BE2C (cell line): ENCODE measurements around the gene CHCHD6.

ENCODE experiments used
- DNase-seq: peaks from one replicate; pipeline ENCODE4 v3.0.0-alpha.2; 2020
- H3K27me3 ChIP-seq: fragments of 250-450 bp; sonication (Bioruptor Pico); 2 replicates; pipeline ENCODE4 v1.5.1; 2020; ENCODE audit warnings: mild to moderate bottlenecking
- H3K36me3 ChIP-seq: fragments of 250-450 bp; sonication (Bioruptor Pico); 2 replicates; pipeline ENCODE4 v1.5.1; 2020; ENCODE audit warnings: mild to moderate bottlenecking
- H3K4me1 ChIP-seq: fragments of 250-450 bp; sonication (Bioruptor Pico); 2 replicates; pipeline ENCODE4 v1.5.1; 2020
- H3K4me3 ChIP-seq: 2 replicates; pipeline ENCODE4 v1.5.1; 2011; ENCODE audit warnings: low read depth, low read length
- H3K9me3 ChIP-seq: fragments of 250-450 bp; sonication (Bioruptor Pico); 2 replicates; pipeline ENCODE4 v1.5.1; 2020
- CTCF ChIP-seq: IDR thresholded peaks from 2 replicates; pipeline ENCODE4 v1.5.1; 2012; ENCODE audit warnings: mild to moderate bottlenecking, low read depth, low read length

CHCHD6 gene

DNA sequence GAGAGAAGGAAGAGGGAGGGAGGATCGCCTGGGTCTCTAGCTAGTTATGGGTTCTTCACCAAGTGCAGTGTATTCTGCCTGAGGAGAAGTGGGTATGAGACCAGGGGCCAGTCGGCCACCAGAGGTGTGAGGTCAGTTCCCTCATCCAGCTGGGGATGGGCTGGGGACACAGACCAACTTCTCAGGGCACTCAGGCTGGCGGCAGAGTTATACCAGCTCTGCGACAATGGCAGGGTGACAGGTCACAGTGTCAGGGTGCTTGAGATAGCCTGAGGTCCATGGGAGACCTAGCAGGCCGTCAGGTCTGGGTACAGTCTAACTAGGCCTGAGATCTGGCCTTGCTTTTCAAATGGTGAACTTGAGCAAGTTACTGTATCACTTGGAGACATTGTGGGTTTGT is 247.5 kb downstream of the CHCHD6 start:
- Histone ChIP-seq H3K4me1 (no peaks in the 10 kb centered on the region), H3K9me3 (no peaks in the 10 kb centered on the region), H3K36me3 (no peaks in the 10 kb centered on the region), H3K27me3 (no peaks in the 10 kb centered on the region), H3K4me3 (no peak overlapping the region)
- DNase-seq = no peak
- no peak for TF ChIP-seq CTCF

DNA sequence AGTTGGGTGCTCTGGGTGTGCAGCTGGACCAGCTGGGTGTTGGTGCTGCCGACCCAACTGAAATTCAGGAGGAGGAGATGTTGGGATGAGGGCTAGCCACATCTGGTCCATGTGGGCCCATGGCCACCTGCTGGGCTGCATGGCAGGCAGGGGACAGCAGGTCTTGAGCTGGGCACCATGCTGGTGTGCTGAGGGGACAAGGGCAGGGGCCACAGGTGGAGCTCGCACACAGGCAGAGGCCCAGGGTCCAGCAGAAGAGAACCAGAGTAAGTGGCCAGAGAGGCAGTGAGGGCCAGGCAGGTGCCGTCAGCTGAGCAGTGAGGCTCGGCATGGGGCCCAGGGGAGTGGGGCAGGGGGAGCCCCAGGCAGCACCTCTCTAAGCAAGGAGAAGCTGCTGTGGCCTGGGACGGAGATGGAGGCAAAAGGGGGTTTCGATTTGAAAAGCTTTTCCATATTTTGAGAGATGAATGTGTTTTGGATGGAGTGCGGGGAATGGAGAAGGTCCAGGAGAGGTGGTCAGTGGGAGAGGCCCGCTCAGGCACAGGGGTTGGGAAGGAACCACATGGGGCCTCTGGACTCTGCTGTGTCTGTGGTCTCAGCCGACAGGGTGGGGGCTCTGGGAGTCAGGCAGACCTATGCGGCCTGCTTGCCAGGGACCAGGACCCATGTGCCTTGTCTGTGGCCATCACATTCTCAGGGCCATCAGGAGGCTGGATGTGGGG is 248.4 kb downstream of the CHCHD6 start:
- Histone ChIP-seq H3K9me3 (no peaks in the 10 kb centered on the region), H3K36me3 (no peaks in the 10 kb centered on the region), H3K4me1 (no peaks in the 10 kb centered on the region), H3K4me3 (no peak overlapping the region), H3K27me3 (no peaks in the 10 kb centered on the region)
- TF ChIP-seq CTCF = no peak
- DNase-seq = no peak

GRCh38 chr3:126952983-126953660 is 249.1 kb downstream of the CHCHD6 start:
- Histone ChIP-seq H3K4me1 (no peaks in the 10 kb centered on the region), H3K27me3 (no peaks in the 10 kb centered on the region)
- no peak for TF ChIP-seq CTCF

DNA sequence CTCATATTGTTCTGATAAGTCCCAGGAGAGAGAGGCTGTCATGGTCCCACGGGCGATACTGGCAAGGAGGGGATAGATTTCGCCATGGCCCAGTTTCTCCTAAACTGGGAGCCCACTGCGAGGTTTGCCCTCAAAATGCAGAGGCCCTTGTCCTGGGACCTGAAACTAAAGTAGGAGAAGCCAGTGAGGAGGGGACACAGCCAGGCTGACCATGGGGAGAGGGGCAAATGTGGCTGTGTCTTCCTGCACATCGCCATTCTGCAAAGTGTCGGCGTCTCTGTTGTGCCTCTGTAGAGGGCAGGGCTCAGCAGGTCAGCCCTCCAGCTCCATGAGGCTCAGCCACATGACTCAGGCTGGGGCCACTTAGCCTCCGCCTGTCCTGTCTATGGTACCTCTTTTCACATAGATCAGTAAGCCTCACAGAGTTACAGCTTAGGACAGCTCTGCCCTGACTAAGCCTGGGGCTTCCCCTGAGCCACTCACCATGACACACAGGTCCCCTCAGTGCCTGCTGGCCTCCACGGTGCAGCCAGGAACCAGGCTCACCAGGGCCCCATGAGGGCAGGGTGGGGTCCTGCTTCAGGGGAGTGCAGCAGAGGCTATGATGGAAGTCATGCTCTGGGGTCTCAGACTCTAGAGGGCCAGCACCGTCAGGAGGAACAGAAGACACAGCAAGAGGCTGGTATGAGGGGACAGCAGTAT is 250.3 kb downstream of the CHCHD6 start:
- H3K4me3 ChIP-seq = no peak overlapping the region
- no peaks in the 10 kb centered on the region for H3K27me3 ChIP-seq
- H3K36me3 ChIP-seq = no peaks in the 10 kb centered on the region
- H3K9me3 ChIP-seq = no peaks in the 10 kb centered on the region
- TF ChIP-seq CTCF = no peak
- no peak for DNase-seq
- H3K4me1 ChIP-seq = no peaks in the 10 kb centered on the region

More at GRCh38 chr3:126952983-126953660, 249.1 kb downstream of the CHCHD6 start:
- Histone ChIP-seq H3K9me3 (no peaks in the 10 kb centered on the region), H3K4me3 (no peak overlapping the region), H3K36me3 (no peaks in the 10 kb centered on the region)
- no peak for DNase-seq

- H3K4me1 ChIP-seq = peaks cover 1% of the 10 kb centered on the region; the same call in 1 of the 2 replicates
Measured at GRCh38 chr3:126955004-126955790, 251.2 kb downstream of the CHCHD6 start.

More at GRCh38 chr3:126955004-126955790, 251.2 kb downstream of the CHCHD6 start:
- no peak for TF ChIP-seq CTCF
- Histone ChIP-seq H3K9me3 (no peaks in the 10 kb centered on the region), H3K27me3 (no peaks in the 10 kb centered on the region), H3K4me3 (no peak overlapping the region), H3K36me3 (no peaks in the 10 kb centered on the region)
- no peak for DNase-seq
